Glomerular endothelial cell (primary cell): ENCODE measurements around the gene PLAAT3. TPM values are rescaled to one million over a fixed set of nuclear protein-coding genes. Genes with fewer than 3 reads are reported as not detected.

Experiments
- total RNA-seq: library from RNA; depleted of rRNA; stranded (reverse); fragments of >200 nt; gene quantifications from 2 replicates; pipeline ENCODE4 v1.2.3, GENCODE V29; 2015

Gene PLAAT3
- total RNA-seq, 1 donor from 2014 or later: 21.7 TPM

Other genes with a start within 250 kb of the PLAAT3 start
- gene SLC22A9, start 244.6 kb downstream of the PLAAT3 start, total RNA-seq: not detected in 2 replicates
- not detected in 2 replicates for gene PLAAT5, start 123.3 kb downstream of the PLAAT3 start, total RNA-seq
- gene LGALS12, start 108.3 kb downstream of the PLAAT3 start, total RNA-seq: not detected in 2 replicates
- 8.8 and 31.9 TPM in 2 replicates for gene PLAAT4, start 77.6 kb downstream of the PLAAT3 start, total RNA-seq
- not detected in 2 replicates for gene PLAAT2, start 51.1 kb downstream of the PLAAT3 start, total RNA-seq
- 69.5 and 91.6 TPM in 2 replicates for gene ATL3, start 56.9 kb upstream of the PLAAT3 start, total RNA-seq
- gene RTN3, start 67.1 kb upstream of the PLAAT3 start, total RNA-seq: 96.8 and 102 TPM in 2 replicates
- gene ZFTA, start 154.3 kb upstream of the PLAAT3 start, total RNA-seq: 23.2 and 24.3 TPM in 2 replicates
- gene SPINDOC, start 199.0 kb upstream of the PLAAT3 start, total RNA-seq: 33.3 and 41.6 TPM in 2 replicates
- gene MARK2, start 224.7 kb upstream of the PLAAT3 start, total RNA-seq: 26.4 and 34.9 TPM in 2 replicates